Measurements from ENCODE around the gene HYCC2. TPM values are rescaled to one million over a fixed set of nuclear protein-coding genes. Genes with fewer than 3 reads are reported as not detected.
A peak's percentile ranks its signal among the peaks of the same experiment; 100 is the strongest.

Gene HYCC2
- total RNA-seq, 6 experiments from 2014 or later = 12.1 to 17.6 (median 13.5) TPM

DNA sequence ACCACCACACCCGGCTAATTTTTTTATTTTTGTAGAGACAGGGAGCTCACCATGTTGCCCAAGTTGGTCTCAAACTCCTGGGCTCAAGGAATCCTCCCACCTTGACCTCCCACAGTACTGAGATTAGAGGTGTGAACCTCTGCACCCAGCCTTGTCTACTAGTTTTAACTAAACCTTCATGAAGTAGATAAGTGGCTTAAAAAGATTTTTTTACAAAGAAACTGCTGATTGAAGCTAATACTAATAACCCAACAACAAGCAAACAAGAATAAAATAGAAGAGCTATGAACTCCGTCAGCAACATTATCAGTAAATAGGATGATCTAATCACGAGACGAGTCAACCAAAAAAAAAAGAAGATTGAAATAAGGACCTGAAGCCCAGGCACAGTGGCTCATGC, 19.1 kb upstream of the HYCC2 start:
- Mint-ChIP-seq H3K27me3 (ENCODE audit: insufficient read depth) (no peaks in the 10 kb centered on the region), H3K27ac (no peak overlapping the region), H3K4me3 (no peak overlapping the region), H3K4me1 (ENCODE audit: low read depth) (no peaks in the 10 kb centered on the region), H3K9me3 (no peaks in the 10 kb centered on the region), H3K36me3 (ENCODE audit: low read depth) (peaks cover 12% of the 10 kb centered on the region; the same call in 1 of the 2 replicates)
- DNase-seq = no peak
- TF ChIP-seq, protein P1, sequence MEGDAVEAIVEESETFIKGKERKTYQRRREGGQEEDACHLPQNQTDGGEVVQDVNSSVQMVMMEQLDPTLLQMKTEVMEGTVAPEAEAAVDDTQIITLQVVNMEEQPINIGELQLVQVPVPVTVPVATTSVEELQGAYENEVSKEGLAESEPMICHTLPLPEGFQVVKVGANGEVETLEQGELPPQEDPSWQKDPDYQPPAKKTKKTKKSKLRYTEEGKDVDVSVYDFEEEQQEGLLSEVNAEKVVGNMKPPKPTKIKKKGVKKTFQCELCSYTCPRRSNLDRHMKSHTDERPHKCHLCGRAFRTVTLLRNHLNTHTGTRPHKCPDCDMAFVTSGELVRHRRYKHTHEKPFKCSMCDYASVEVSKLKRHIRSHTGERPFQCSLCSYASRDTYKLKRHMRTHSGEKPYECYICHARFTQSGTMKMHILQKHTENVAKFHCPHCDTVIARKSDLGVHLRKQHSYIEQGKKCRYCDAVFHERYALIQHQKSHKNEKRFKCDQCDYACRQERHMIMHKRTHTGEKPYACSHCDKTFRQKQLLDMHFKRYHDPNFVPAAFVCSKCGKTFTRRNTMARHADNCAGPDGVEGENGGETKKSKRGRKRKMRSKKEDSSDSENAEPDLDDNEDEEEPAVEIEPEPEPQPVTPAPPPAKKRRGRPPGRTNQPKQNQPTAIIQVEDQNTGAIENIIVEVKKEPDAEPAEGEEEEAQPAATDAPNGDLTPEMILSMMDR (IDR thresholded peaks at IDR 0.05) = no peak

DNA sequence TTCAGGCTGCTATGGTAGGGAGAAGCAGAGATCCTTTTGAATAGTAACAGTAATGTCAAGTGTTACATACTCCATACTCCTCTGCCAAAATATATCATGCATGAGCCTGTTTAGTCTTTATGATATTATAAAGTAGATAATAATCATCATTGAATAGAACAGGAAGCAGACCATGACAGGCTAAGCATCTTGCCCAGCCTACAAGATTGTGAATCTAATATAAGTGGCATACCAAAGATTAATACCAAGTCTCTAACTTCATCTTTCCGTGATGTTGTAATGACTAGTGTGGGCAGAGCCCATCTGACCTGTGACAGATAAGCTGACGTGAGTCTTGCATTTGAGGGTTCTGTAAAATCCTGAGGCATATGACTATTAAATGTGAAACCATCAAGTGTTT, 13.4 kb upstream of the HYCC2 start:
- H3K4me3 Mint-ChIP-seq = no peak overlapping the region
- peaks cover 12% of the 10 kb centered on the region; the same call in 1 of the 2 replicates for H3K36me3 Mint-ChIP-seq (ENCODE audit: low read depth)
- TF ChIP-seq, protein P1 (IDR thresholded peaks at IDR 0.05) = no peak
- H3K4me1 Mint-ChIP-seq (ENCODE audit: low read depth) = no peaks in the 10 kb centered on the region
- peaks cover 1% of the 10 kb centered on the region for H3K27me3 Mint-ChIP-seq (ENCODE audit: insufficient read depth)
- H3K27ac Mint-ChIP-seq = no peak overlapping the region
- no peaks in the 10 kb centered on the region for H3K9me3 Mint-ChIP-seq
- no peak for DNase-seq

DNA sequence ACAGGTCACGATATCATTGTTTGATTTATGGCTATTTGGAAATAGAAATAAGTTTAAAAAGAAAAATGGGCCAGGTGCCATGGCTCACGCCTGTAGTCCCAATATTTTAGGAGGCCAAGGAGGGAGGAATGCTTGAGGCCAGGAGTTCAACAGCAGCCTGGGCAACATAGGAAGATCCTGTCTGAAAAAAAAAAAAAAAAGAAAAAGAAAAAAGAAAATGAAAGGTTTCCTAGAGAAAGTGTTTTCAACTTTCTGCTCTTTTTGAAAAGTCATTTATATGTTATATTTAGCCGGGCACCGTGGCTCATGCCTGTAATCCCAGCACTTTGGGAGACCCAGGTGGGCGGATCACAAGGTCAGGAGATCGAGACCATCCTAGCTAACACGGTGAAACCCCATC, 3.5 kb upstream of the HYCC2 start:
- Mint-ChIP-seq H3K27ac (no peak overlapping the region), H3K4me3 (no peak overlapping the region), H3K36me3 (ENCODE audit: low read depth) (peaks cover 20% of the 10 kb centered on the region), H3K27me3 (ENCODE audit: insufficient read depth) (no peaks in the 10 kb centered on the region; the same call in none of the 2 replicates), H3K4me1 (ENCODE audit: low read depth) (peaks cover 17% of the 10 kb centered on the region), H3K9me3 (no peaks in the 10 kb centered on the region)
- DNase-seq = no peak
- TF ChIP-seq, protein P1 (IDR thresholded peaks at IDR 0.05) = no peak

DNA sequence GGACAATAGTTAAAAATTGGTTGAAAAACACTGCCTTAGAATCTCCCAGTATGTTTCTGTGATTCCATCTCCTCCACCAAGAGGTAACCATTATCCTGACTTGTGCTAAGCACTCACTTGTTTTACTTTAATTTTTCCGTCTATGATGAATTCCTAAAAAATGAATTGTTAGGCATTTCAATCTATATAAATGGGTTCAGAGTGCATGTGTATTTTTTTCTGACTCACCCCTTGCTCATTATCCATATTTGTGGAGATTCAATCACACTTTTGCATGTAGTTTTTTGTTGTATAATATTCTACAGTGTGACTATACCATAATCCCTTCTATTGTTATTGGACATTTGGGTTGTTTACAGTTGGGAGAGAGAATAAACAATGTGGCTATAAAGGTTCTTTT, 1.6 kb upstream of the HYCC2 start:
- Mint-ChIP-seq H3K4me1 (ENCODE audit: low read depth) (peaks cover 33% of the 10 kb centered on the region), H3K27me3 (ENCODE audit: insufficient read depth) (no peaks in the 10 kb centered on the region; the same call in none of the 2 replicates), H3K9me3 (no peaks in the 10 kb centered on the region), H3K27ac (no peak overlapping the region), H3K4me3 (peak overlapping the region; percentile 97), H3K36me3 (ENCODE audit: low read depth) (peaks cover 14% of the 10 kb centered on the region)
- DNase-seq = no peak
- TF ChIP-seq, protein P1 (IDR thresholded peaks at IDR 0.05) = no peak

DNA sequence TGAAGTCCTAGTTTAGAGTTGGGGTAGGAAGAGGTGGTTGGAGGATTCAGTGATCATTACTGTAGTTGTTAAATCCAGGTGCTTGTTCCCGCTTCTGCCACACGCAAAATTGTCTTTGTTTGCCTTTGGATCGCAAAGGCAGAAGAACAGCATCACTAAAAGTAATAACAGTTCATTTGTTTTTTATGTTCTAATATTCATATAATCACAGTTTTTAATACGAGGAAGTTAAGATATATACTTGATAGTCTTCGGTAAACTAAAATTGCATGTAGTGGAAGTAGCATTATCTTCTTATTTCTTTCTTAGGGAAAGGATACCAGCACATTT, 695 bp upstream of the HYCC2 start:
- Mint-ChIP-seq H3K9me3 (no peaks in the 10 kb centered on the region), H3K4me1 (ENCODE audit: low read depth) (peaks cover 33% of the 10 kb centered on the region), H3K27ac (peak overlapping the region; percentile 93), H3K4me3 (peak overlapping the region; percentile 97), H3K27me3 (ENCODE audit: insufficient read depth) (no peaks in the 10 kb centered on the region; the same call in none of the 2 replicates), H3K36me3 (ENCODE audit: low read depth) (peaks cover 14% of the 10 kb centered on the region)
- no peak for DNase-seq
- TF ChIP-seq, protein P1 (IDR thresholded peaks at IDR 0.05) = no peak
